H1 (cell line): ENCODE data around the gene OSBP2.

Source experiments
- ATF3 ChIP-seq: IDR thresholded peaks from 2 replicates; pipeline ENCODE4 v1.6.1; 2011; ENCODE audit warnings: low read depth, mild to moderate bottlenecking, low read length; ENCODE audit not compliant: insufficient read depth
- CBX5 ChIP-seq: fragments of 300-800, 300-1000 bp; sonication (generic); IDR thresholded peaks from 2 replicates; pipeline ENCODE4 v1.7.1; 2016; ENCODE audit warnings: antibody characterized with exemption, low read length, low read depth
- CHD1 ChIP-seq: IDR thresholded peaks from 2 replicates; pipeline ENCODE4 v1.6.1; 2012; ENCODE audit warnings: low read depth, low read length, improper control_type of control experiment
- CHD2 ChIP-seq: IDR thresholded peaks from 2 replicates; pipeline ENCODE4 v1.6.1; 2012; ENCODE audit warnings: low read length, improper control_type of control experiment
- CTCF ChIP-seq, 3 experiments: IDR thresholded peaks; 1 replicate in 2 of 3; 2 replicates in 1 of 3; pipeline versions ENCODE4 v1.5.1 to v1.6.1; 2011; ENCODE audit warnings: low read length in 3 of 3, mild to moderate bottlenecking in 3 of 3, inconsistent platforms in 2 of 3, low read depth in 1 of 3, moderate library complexity in 1 of 3; ENCODE audit not compliant: insufficient read depth in 1 of 3; ENCODE audit errors: control extremely low read depth in 1 of 3
- EZH2 ChIP-seq: fragments of 200-600 bp; sonication (generic); IDR thresholded peaks from 2 replicates; pipeline ENCODE4 v1.7.1; 2012; ENCODE audit warnings: low read depth, mild to moderate bottlenecking, moderate library complexity, low read length, inconsistent platforms; ENCODE audit not compliant: severe bottlenecking
- JUN ChIP-seq: IDR thresholded peaks from 2 replicates; pipeline ENCODE4 v1.6.1; 2011; ENCODE audit warnings: low read depth, mild to moderate bottlenecking, improper control_type of control experiment, low read length
- POLR2A ChIP-seq, 2 experiments: IDR thresholded peaks; 1 replicate in 1 of 2; 2 replicates in 1 of 2; pipeline ENCODE4 v1.6.1; 2011; ENCODE audit warnings: low read depth in 2 of 2, low read length in 2 of 2, mild to moderate bottlenecking in 2 of 2; ENCODE audit errors: control extremely low read depth in 1 of 2
- POLR2AphosphoS5 ChIP-seq: IDR thresholded peaks from 2 replicates; pipeline ENCODE4 v1.6.1; 2011; ENCODE audit warnings: low read depth, low read length
- RAD21 ChIP-seq, 2 experiments: IDR thresholded peaks in 1 of 2; conservative IDR thresholded peaks in 1 of 2; 2 replicates each; pipeline ENCODE4 v1.6.1; 2011; ENCODE audit warnings: low read depth in 2 of 2, low read length in 2 of 2, improper control_type of control experiment in 1 of 2, inconsistent platforms in 1 of 2, mild to moderate bottlenecking in 1 of 2, moderate library complexity in 1 of 2

GRCh38 chr22:30685178-30685577 lies 9.5 kb upstream of the OSBP2 start:
- TF ChIP-seq CBX5 (no peak), POLR2AphosphoS5 (no peak), CHD1 (no peak), EZH2 (no peak), JUN (no peak), RAD21 (IDR thresholded peaks at IDR 0.05 in 1 of 2, conservative IDR thresholded peaks at IDR 0.05 in 1 of 2; ENCODE audit: low read depth in 2 of 2, low read length in 2 of 2) (no peak), POLR2A (IDR thresholded peaks at IDR 0.05; ENCODE audit: control extremely low read depth in 1 of 2, low read depth in 2 of 2, low read length in 2 of 2) (no peak), CTCF (IDR thresholded peaks at IDR 0.05; ENCODE audit: control extremely low read depth in 1 of 3, insufficient read depth in 1 of 3, low read depth in 1 of 3, low read length in 3 of 3) (no peak), CHD2 (no peak), ATF3 (no peak)
